ENCODE data around the gene PLXNA4.
"Not testable (repeated sequence)": the region's sequence is repeated elsewhere in the genome, so short reads cannot be mapped to it uniquely, and the experiment has no call there.

The PLXNA4 gene

DNA sequence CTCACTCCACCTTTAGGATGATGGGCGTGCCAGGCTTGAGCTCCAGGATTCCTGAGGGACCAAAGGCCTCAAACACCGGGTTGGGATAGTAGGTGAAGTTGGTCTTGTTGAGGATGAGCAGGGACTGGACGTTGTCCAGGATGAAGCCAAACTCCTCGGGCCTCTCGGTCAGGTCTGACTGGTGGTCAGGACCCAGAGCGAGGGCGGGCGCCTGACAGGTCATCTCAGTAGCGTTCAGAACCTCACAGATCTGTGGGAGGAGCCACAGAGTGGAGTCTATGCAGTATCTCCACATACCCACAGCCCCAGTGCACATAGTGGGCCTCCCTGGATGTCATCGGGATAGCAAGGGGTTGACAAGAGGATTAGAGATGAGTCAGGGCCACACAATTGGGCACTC is 394.9 kb downstream of the PLXNA4 start:
- H3K79me2 ChIP-seq (ENCODE audit: control insufficient read depth, low read length): no peaks in the 10 kb centered on the region
- H3K4me1 ChIP-seq (ENCODE audit: control insufficient read depth, low read length): no peaks in the 10 kb centered on the region
- no peaks in the 10 kb centered on the region for H3F3A ChIP-seq (ENCODE audit: control insufficient read depth, insufficient read depth)
- H3K4me2 ChIP-seq (ENCODE audit: low read length): no peak overlapping the region
- no peak for TF ChIP-seq EZH2phosphoT487 (IDR thresholded peaks at IDR 0.05; ENCODE audit: borderline replicate concordance, low read length)
- TF ChIP-seq, protein P1, sequence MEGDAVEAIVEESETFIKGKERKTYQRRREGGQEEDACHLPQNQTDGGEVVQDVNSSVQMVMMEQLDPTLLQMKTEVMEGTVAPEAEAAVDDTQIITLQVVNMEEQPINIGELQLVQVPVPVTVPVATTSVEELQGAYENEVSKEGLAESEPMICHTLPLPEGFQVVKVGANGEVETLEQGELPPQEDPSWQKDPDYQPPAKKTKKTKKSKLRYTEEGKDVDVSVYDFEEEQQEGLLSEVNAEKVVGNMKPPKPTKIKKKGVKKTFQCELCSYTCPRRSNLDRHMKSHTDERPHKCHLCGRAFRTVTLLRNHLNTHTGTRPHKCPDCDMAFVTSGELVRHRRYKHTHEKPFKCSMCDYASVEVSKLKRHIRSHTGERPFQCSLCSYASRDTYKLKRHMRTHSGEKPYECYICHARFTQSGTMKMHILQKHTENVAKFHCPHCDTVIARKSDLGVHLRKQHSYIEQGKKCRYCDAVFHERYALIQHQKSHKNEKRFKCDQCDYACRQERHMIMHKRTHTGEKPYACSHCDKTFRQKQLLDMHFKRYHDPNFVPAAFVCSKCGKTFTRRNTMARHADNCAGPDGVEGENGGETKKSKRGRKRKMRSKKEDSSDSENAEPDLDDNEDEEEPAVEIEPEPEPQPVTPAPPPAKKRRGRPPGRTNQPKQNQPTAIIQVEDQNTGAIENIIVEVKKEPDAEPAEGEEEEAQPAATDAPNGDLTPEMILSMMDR (IDR thresholded peaks at IDR 0.05; ENCODE audit: low read depth, low read length, poor library complexity, severe bottlenecking): no peak
- no peaks in the 10 kb centered on the region for H4K20me1 ChIP-seq (ENCODE audit: control insufficient read depth, insufficient read depth, low read depth, low read length)
- H3K4me3 ChIP-seq (ENCODE audit: low read length): no peak overlapping the region
- no peaks in the 10 kb centered on the region for H3K36me3 ChIP-seq (ENCODE audit: control insufficient read depth, low read length)
- H3K27me3 ChIP-seq (ENCODE audit: control insufficient read depth, low read length): no peaks in the 10 kb centered on the region
- H3K27ac ChIP-seq (ENCODE audit: low read depth, low read length): no peak overlapping the region
- H3K9me3 ChIP-seq (ENCODE audit: control insufficient read depth, insufficient read depth, low read length): no peaks in the 10 kb centered on the region
- H3K9me2 ChIP-seq (replicated peaks; ENCODE audit: control insufficient read depth, low read length): no peaks in the 10 kb centered on the region

DNA sequence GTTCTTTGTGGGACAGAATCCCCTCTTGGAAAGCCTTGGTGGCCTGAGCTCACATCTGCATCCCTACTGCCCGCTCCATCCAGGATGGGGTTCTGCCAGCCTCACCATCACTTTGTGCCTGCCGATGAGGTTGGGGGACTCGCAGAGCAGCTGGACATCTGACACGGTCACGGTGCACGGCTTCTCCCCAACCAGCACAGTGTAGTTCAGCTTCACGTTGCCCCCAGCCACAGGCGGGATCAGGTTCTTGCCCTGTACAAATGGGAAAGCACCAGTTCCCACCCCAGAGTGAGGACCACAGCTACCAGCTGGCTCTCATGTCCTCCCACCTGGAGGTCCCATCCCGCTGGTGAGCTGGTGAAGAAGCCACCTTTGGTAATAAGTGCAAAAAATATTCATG is 395.8 kb downstream of the PLXNA4 start:
- Histone ChIP-seq H3K4me2 (ENCODE audit: low read length) (no peak overlapping the region), H3K36me3 (ENCODE audit: control insufficient read depth, low read length) (no peaks in the 10 kb centered on the region), H3K4me3 (ENCODE audit: low read length) (no peak overlapping the region), H3K9me2 (replicated peaks; ENCODE audit: control insufficient read depth, low read length) (no peaks in the 10 kb centered on the region), H3K27ac (ENCODE audit: low read depth, low read length) (no peak overlapping the region), H3K9me3 (ENCODE audit: control insufficient read depth, insufficient read depth, low read length) (no peaks in the 10 kb centered on the region), H3K4me1 (ENCODE audit: control insufficient read depth, low read length) (no peaks in the 10 kb centered on the region), H4K20me1 (ENCODE audit: control insufficient read depth, insufficient read depth, low read depth, low read length) (no peaks in the 10 kb centered on the region), H3K79me2 (ENCODE audit: control insufficient read depth, low read length) (no peaks in the 10 kb centered on the region), H3K27me3 (ENCODE audit: control insufficient read depth, low read length) (no peaks in the 10 kb centered on the region), H3F3A (ENCODE audit: control insufficient read depth, insufficient read depth) (no peaks in the 10 kb centered on the region)
- TF ChIP-seq, protein P1 (IDR thresholded peaks at IDR 0.05; ENCODE audit: low read depth, low read length, poor library complexity, severe bottlenecking): no peak
- no peak for TF ChIP-seq EZH2phosphoT487 (IDR thresholded peaks at IDR 0.05; ENCODE audit: borderline replicate concordance, low read length)

DNA sequence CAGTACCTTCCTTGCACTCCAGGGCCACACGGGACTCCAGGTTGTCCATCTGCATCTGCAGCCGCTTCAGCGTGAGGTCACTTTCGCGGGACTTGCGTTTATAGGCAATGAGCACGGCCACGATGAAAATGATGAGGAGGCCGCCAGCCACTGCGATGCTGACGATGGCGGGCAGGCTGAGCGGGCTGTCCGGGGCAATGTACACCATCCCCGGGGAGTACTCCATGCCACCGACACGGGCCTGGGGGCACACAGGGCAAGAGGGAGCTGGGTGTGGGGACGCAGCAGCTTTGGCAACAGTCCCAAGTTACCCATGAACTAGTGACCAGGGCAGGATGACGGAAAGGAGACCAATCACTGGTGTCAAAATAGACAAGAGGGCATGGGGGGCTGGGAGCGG is 396.6 kb downstream of the PLXNA4 start:
- Histone ChIP-seq H3F3A (ENCODE audit: control insufficient read depth, insufficient read depth) (no peaks in the 10 kb centered on the region), H3K4me3 (ENCODE audit: low read length) (no peak overlapping the region), H3K27me3 (ENCODE audit: control insufficient read depth, low read length) (no peaks in the 10 kb centered on the region), H3K9me3 (ENCODE audit: control insufficient read depth, insufficient read depth, low read length) (no peaks in the 10 kb centered on the region), H3K4me2 (ENCODE audit: low read length) (no peak overlapping the region), H3K79me2 (ENCODE audit: control insufficient read depth, low read length) (no peaks in the 10 kb centered on the region), H3K4me1 (ENCODE audit: control insufficient read depth, low read length) (no peaks in the 10 kb centered on the region), H3K9me2 (replicated peaks; ENCODE audit: control insufficient read depth, low read length) (no peaks in the 10 kb centered on the region), H3K36me3 (ENCODE audit: control insufficient read depth, low read length) (no peaks in the 10 kb centered on the region), H4K20me1 (ENCODE audit: control insufficient read depth, insufficient read depth, low read depth, low read length) (no peaks in the 10 kb centered on the region), H3K27ac (ENCODE audit: low read depth, low read length) (no peak overlapping the region)
- no peak for TF ChIP-seq EZH2phosphoT487 (IDR thresholded peaks at IDR 0.05; ENCODE audit: borderline replicate concordance, low read length)
- TF ChIP-seq, protein P1 (IDR thresholded peaks at IDR 0.05; ENCODE audit: low read depth, low read length, poor library complexity, severe bottlenecking): no peak

DNA sequence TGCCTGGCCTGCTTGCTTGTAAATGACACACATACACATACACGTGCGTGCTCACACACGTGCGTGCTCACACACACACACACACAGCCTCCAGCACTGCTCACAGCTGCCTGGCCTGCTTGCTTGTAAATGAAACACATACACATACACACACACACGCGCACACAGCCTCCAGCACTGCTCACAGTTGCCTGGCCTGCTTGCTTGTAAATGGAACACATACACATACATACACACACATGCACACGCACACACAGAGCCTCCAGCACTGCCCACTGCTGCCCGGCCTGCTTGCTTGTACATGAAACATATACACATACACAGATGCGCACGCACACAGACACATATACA is 397.2 kb downstream of the PLXNA4 start:
- no peak for TF ChIP-seq EZH2phosphoT487 (IDR thresholded peaks at IDR 0.05; ENCODE audit: borderline replicate concordance, low read length)
- TF ChIP-seq, protein P1 (IDR thresholded peaks at IDR 0.05; ENCODE audit: low read depth, low read length, poor library complexity, severe bottlenecking): no peak
- no peak overlapping the region for H3K27ac ChIP-seq (ENCODE audit: low read depth, low read length)
- H3K9me2 ChIP-seq (replicated peaks; ENCODE audit: control insufficient read depth, low read length): no peaks in the 10 kb centered on the region
- no peaks in the 10 kb centered on the region for H3K79me2 ChIP-seq (ENCODE audit: control insufficient read depth, low read length)
- H3K36me3 ChIP-seq (ENCODE audit: control insufficient read depth, low read length): no peaks in the 10 kb centered on the region
- no peaks in the 10 kb centered on the region for H3K4me1 ChIP-seq (ENCODE audit: control insufficient read depth, low read length)
- no peaks in the 10 kb centered on the region for H4K20me1 ChIP-seq (ENCODE audit: control insufficient read depth, insufficient read depth, low read depth, low read length)
- no peaks in the 10 kb centered on the region for H3K27me3 ChIP-seq (ENCODE audit: control insufficient read depth, low read length)
- no peaks in the 10 kb centered on the region for H3F3A ChIP-seq (ENCODE audit: control insufficient read depth, insufficient read depth)
- H3K9me3 ChIP-seq (ENCODE audit: control insufficient read depth, insufficient read depth, low read length): no peaks in the 10 kb centered on the region
- H3K4me2 ChIP-seq (ENCODE audit: low read length): no peak overlapping the region
- H3K4me3 ChIP-seq (ENCODE audit: low read length): no peak overlapping the region

DNA sequence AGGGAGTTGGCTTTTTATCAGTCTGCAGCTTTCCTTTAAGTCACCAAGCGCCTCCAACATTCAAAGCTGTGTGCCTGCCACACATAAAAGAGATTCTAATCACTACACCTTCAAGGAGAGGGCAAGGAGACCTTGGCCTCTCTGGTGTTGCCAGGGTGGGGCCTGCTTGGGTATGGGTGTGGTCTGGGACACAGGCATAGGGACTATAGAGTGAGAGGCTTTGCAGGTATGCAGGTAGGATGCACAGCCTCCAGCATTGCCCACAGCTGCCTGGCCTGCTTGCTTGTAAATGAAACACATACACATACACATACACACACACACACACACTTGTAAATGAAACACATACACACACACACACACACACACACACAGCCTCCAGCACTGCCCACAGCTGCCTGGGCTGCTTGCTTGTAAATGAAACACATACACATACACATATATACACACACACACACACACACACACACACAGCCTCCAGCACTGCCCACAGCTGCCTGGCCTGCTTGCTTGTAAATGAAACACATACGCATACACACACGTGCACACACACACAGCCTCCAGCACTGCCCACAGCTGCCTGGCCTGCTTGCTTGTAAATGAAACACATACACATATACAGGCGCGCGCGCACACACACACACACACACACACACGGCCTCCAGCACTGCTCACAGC is 397.7 kb downstream of the PLXNA4 start:
- not testable (repeated sequence) for H3K27ac ChIP-seq (ENCODE audit: low read depth, low read length); H3F3A ChIP-seq (ENCODE audit: control insufficient read depth, insufficient read depth); H4K20me1 ChIP-seq (ENCODE audit: control insufficient read depth, insufficient read depth, low read depth, low read length); H3K4me1 ChIP-seq (ENCODE audit: control insufficient read depth, low read length); H3K27me3 ChIP-seq (ENCODE audit: control insufficient read depth, low read length); H3K36me3 ChIP-seq (ENCODE audit: control insufficient read depth, low read length); H3K79me2 ChIP-seq (ENCODE audit: control insufficient read depth, low read length); H3K4me2 ChIP-seq (ENCODE audit: low read length); H3K9me2 ChIP-seq (replicated peaks; ENCODE audit: control insufficient read depth, low read length); H3K9me3 ChIP-seq (ENCODE audit: control insufficient read depth, insufficient read depth, low read length); H3K4me3 ChIP-seq (ENCODE audit: low read length)

All from DOHH2 (cell line).